Cortex of kidney (tissue), 1 donor: ENCODE results near the gene PRKAG2.

Experiments
- DNase-seq: peaks from one replicate; lab custom pipeline; 2025; lab: John Stamatoyannopoulos, UW

The PRKAG2 gene

GRCh38 chr7:151866028-151866427, 10.9 kb downstream of the PRKAG2 start:
- no peak for DNase-seq

DNA sequence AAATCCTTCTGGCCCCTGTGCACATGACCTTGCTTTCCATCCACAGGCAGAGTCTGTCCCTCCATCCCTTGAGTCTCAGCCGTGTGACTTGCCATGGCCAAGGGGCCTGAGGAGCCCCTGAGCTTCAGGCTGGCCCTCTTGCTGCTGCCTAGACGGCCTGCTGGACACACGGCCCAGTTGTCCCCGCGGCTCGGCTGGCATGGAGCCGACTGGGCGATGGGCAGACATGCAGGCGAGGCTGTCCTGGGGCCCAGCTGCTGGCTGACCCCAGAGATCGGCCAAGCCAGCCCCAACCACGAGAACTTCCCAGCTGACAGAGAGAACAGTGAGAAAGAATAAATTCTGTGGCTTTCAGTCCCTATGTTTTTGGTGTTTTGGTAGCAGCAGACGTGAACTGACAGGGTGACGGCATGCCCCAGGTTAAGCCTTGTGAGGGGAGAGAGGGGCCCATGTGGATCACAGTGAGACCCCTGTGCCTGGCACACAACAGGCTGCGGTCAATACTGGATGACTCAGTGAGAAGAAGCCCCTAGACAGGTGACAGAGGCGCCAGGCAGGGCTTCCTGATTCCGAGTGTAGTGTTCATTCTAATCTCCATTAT, 11.7 kb downstream of the PRKAG2 start:
- no peak for DNase-seq

GRCh38 chr7:151864561-151864960, 12.4 kb downstream of the PRKAG2 start:
- no peak for DNase-seq

DNA sequence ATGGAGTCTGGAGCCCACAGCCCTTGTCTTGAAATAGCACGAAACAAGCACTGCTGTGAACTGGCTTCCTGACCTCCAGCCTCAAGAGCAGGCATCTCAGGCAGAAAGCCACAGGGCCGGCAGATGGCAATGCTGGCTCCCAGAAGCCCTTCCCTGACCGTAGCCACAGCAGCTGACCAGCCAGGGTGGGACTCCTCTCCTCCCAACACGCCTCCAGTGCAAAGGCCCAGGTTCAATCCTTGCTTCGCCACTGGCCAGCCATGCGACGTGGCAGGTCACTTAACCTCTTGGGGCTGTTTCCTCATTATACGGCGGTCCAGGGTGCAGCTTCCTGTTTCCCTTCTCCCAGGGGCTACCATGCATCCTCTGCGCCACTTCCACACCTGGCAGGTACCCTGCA, 12.8 kb downstream of the PRKAG2 start:
- no peak for DNase-seq

DNA sequence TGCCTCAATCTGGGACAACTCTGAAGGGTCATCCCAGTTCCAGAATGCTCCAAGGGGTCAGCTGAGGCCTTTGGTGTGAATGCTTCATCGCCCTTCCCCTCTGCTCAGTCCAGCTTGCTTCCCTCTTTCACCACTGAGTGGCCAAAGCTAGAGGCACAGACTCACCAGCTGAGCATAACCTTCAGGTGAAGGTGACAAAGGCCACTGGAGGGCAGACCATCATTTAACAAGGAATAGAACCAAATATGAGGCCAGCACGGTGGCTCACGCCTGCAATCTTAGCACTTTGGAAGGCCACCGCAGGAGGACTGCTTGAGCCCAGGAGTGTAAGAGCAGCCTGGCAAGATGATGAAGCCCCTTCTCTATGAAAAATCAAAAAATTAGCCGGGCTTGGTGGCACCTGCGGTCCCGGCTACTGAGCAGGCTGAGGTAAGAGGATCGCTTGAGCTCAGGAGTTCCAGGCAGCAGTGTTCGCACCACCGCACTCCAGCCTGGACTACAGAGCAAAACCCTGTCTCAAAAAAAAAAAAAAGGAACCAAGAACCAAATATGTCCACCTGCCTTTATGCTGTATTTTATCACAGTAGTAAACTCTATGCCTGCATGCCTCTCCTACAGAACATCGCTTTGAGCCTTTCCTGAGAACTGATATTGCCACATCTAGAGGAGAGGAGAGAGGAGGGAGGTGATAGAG, 13.4 kb downstream of the PRKAG2 start:
- no peak for DNase-seq

DNA sequence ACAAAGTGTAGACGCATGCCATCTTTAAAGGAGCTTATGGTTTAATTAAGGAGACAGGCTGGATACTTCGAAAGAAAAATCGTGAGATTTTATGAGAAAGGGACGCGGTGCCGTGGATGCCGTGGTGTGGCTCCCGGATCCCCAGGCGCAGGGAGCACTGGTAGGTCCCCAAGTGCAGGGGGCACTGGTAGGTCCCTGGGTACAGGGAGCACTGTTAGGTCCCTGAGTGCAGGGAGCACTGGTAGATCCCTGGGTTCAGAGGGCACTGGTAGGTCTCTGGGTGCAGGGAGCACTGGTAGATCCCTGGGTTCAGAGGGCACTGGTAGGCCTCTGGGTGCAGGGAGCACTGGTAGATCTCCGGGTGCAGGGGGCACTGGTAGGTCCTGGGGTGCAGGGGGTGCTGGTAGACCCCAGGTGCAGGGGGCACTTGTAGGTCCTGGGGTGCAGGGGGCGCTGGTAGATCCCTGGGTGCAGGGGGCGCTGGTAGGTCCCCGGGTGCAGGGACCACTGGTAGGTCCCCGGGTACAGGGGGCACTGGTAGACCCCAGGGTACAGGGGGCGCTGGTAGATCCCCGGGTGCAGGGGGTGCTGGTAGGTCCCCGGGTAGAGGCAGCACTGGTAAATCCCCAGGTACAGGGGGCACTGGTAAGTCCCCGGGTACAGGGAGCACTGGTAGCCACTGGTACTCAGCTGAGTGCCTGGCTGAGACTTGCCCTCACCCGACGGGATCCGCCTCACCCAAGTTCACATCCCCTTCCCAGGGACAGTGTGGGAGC, 14.1 kb downstream of the PRKAG2 start:
- no peak for DNase-seq

- no peak for DNase-seq
Observed at GRCh38 chr7:151861881-151862280, 15.0 kb downstream of the PRKAG2 start.

DNA sequence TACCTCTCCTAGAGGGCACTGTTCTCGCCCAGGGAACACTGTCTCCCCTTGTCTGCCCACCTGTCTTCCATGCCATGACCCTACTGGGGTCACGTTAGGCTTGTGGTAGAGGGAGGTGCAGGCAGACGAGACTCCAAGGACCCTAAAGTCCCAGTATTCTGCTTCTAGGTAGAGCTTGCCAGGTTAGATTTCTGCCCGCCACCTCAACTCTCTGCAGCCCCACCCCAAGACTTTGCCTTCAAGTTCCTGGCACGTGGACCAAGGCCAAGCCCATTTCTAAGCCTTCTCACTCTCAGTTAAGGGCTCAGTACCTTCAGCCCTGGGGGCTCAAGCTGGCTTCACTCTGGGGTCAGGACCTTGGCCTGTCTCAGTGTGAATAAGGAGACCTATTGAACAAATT, 16.1 kb downstream of the PRKAG2 start:
- no peak for DNase-seq

DNA sequence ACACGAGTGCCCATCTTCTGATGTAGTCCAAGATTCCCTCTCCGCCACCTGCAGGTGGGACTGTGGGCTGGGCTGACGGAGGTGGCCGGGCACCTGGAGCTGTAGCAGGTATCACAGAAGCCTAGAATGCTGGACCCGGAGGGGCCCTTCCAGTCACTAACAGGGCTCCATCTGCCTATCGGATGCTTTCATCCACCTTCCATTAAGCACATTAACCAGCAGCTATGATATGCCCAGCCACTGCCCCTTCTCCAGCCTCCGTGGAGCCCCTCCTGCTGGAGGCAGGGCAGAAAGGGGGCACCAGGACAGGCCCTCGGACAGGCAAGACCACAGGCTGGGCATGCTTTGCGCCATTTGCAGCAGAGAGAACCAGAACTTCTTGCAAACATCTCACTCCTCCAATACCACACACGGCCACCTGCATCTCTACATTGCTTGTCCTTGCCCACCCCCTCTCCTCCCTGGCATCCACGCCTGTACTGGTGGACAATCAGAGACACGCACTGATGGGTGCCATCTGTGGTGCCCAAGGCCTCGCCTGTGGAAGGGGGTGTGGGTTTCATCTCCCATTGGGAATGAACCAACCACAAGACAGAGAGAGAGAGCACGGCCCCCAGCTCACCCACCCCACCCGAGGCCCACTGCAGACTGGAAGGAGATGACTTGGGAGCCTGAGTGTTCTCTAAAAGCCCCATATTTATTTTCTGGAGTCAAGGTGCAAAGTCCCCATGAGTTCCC, 16.8 kb downstream of the PRKAG2 start:
- no peak for DNase-seq

GRCh38 chr7:151859111-151859947, 17.6 kb downstream of the PRKAG2 start:
- DNase-seq: no peak

DNA sequence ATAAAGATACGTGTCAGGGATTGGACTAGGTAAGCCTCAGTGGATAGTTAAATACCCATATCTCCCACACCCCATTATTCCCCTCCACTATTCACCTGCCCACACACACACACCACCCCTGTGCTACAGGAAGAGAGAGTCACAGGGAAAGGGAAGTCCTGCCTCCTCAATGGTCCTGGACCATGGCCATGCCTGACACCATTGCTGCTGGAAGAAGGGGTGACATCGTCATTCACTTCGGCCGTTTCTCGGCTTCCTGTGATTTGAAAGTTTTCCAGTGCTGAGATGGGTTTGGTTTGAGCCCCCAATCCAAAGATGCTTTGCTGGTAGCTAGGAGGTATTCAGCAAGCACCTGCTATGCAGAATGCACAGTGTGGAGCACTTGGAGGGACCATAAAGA, 18.5 kb downstream of the PRKAG2 start:
- DNase-seq: no peak

DNA sequence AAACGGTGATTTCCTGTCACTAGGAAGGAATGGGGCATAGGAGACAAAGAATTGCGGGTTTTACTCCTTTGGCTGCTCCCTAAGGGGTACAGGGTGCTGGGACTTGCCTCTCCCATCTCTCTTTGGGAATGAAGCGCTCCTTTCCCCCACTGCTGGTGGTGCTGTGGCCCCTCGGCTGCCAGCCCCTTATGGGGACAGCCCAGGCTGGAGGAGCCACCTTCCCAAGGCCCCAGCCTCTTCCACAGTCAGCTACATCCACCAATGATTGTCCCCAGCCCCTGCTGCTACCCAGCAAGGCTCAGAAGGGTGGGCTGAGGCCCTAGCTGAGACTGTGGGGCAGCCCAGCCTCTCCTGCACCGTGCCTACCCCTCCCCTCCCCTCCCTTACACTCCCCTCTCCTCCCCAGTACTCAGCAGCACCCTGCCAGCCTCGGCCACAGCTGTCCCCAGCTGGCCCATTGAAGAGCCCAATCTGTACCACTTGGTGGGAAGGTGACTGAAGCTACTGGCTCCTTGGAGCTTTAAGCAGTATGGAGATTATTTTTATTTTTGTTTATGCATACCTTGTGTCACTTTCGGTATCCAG, 19.0 kb downstream of the PRKAG2 start:
- DNase-seq: no peak

DNA sequence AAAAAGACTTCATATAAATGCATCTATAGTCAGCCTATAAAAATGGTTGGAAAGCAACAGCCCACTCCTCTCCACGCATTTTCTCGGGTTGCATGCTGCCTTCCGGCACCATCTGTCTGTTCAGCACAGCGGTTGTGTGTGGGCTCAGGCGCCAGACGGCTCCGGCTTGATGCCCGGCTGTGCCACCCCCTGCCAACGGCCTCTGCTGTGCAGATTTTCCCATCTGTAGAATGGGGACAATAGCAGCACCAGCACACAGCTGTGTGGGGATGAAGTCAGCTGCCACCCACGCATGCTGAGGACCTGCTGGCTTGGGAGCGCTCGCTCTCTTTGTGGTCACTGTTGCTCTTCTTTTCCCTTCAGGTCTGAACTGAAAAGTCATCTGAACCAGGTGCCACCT, 19.5 kb downstream of the PRKAG2 start:
- no peak for DNase-seq

DNA sequence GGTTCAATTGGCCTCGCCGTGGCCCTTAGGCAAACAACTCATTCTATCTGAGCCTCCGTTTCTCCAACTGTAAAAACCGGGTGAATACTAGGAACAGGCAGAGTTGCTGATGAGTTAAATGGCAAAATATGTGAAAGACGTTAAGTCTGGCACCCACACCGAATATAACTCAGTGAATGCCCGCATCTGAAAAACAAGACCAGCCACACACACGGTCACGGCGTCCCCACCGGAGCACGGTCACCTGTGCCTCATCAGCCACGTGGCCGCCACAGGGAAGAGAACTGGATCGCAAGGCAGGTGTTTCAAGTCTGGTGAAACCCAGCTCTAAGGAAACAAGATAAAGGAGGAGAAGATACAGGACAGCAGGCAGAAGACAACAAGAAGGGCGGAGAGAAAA, 20.4 kb downstream of the PRKAG2 start:
- DNase-seq: no peak

DNA sequence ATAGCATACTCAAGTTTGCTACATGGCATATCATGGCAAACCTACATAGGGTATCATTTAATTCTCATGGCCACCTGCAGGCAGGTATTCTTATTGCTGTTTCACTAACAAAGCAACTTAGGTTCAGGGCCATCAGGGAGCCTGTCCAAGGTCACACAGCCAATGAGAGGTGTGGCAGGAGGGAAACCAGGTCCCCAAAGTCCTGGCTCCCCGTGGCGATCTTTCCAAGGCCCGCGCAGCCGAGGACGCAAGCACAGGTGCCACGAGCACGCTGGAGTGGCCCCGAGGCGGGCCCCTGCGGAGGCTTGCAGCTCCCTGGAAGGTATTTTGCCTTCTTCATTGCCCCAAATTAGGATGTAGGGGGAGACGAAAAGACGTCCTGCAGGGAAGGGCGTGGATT, 20.8 kb downstream of the PRKAG2 start:
- DNase-seq: no peak

DNA sequence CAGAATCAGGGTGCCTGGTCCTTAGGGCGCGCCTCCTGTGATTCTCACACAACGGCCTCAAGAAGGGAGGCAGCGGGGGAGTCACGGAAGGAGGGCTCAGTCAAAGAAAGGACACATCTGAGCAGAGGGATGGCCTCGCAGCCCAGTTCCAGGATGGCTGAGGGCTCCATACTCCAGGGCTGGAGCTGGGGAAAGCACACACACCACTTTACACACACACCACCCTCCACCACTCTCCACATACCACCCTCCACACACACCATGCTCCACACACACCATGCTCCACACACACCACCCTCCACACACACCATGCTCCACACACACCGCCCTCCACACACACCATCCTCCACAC, 22.2 kb downstream of the PRKAG2 start:
- no peak for DNase-seq

DNA sequence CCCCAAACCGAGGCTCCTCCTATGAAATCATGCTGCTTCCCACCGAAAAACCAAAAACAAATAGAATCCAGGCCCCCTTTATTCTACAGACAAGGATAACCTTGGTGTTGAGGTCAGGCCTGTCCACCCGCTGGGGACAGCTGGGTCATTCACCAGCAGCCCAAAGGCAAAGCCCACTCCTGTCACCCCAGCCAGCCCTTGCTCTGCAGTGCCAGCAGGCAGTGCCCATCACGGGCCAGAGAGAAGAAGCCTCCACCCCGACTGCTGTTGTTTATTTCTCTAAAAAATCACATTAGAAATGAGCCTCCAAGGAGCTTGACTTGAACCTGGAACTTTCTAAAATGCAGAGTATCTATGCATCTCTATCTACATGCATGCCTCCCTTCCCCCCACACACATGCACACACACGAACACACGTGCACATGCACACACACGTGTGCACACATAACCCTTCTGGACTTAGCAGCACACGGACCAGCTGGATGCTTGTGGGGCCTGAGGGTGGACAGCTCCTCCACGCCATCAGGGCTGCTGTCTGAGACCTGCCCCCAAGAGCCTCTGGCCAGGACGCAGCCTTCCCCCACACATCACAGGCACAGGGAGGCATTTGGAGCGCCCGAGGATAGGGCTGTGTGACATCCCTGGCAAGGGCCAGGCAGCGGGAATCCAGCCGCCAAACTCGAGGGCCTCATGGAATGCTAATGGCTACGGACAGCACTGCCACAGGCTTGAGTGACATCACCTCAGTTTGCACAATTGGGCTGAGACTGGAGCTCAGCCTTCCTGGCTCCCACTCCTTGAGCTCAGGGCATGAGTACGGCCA, 22.8 kb downstream of the PRKAG2 start:
- DNase-seq: no peak

GRCh38 chr7:151852486-151853396, 24.2 kb downstream of the PRKAG2 start:
- DNase-seq: no peak

DNA sequence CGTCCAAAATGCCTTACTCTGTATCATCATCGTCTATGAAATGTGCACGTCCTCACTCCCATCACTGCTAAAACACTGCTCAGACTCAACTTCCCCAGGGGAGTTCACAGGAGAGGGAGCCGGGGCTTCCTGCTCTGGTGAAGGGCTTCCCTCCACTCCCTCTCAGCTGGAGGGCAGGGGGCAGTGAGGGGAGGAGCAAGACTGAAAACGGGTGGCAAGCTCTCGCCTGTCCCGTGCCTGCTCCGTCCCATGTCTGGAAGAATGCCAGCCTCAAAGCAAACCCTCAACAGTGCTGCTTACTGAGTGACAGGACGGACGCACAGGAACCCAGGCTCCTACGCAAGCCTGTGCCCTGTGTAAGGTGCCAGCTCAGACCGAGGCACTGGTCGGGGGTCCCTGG, 25.1 kb downstream of the PRKAG2 start:
- DNase-seq: no peak
